HepG2 (cell line): ENCODE results near the gene GANC. TPM values are rescaled to one million over a fixed set of nuclear protein-coding genes. Genes with fewer than 3 reads are reported as not detected.
A peak's percentile ranks its signal among the peaks of the same experiment; 100 is the strongest.

Experiments used
- CCDC6 ChIP-seq: sonication (generic); formaldehyde crosslinking; IDR thresholded peaks from 2 replicates; pipeline ENCODE4 v1.8.1; 2022; ENCODE audit warnings: mild to moderate bottlenecking, missing genetic modification reagents, moderate library complexity
- FOXP1 ChIP-seq, 2 experiments: fragments of 450-650 bp in 1 of 2; IDR thresholded peaks; 2 replicates each; pipeline ENCODE4 v1.6.1; 2017 to 2018; ENCODE audit warnings: antibody characterized with exemption in 1 of 2
- HOXA9 ChIP-seq: sonication (generic); formaldehyde crosslinking; IDR thresholded peaks from 2 replicates; pipeline ENCODE4 v1.8.1; 2022; ENCODE audit warnings: missing genetic modification reagents, mild to moderate bottlenecking, moderate library complexity, borderline replicate concordance
- IKZF1 ChIP-seq: fragments of 450-650 bp; IDR thresholded peaks from 2 replicates; pipeline ENCODE4 v1.7.1; 2016
- KDM4B ChIP-seq: sonication (generic); formaldehyde crosslinking; IDR thresholded peaks from 2 replicates; pipeline ENCODE4 v1.4.0; 2020; ENCODE audit warnings: missing genetic modification reagents
- LRRFIP1 ChIP-seq: sonication (generic); formaldehyde crosslinking; conservative IDR thresholded peaks from 2 replicates; pipeline ENCODE4 v1.4.0; 2020; ENCODE audit warnings: missing genetic modification reagents
- MAF1 ChIP-seq: sonication (generic); formaldehyde crosslinking; IDR thresholded peaks from 2 replicates; pipeline ENCODE4 v1.5.0; 2020; ENCODE audit warnings: missing genetic modification reagents, borderline replicate concordance
- NCOA2 ChIP-seq: sonication (generic); formaldehyde crosslinking; IDR thresholded peaks from 2 replicates; pipeline ENCODE4 v1.8.0; 2022; ENCODE audit warnings: inconsistent platforms
- NFYB ChIP-seq: sonication (generic); formaldehyde crosslinking; IDR thresholded peaks from 2 replicates; pipeline ENCODE4 v1.4.0; 2020; ENCODE audit warnings: missing genetic modification reagents
- NFYC ChIP-seq: IDR thresholded peaks from 2 replicates; pipeline ENCODE4 v1.6.1; 2016; ENCODE audit warnings: missing genetic modification reagents, missing compliant biosample characterization
- PHF5A ChIP-seq: IDR thresholded peaks from one replicate; pipeline ENCODE4 v1.6.1; 2018; ENCODE audit warnings: low read depth, missing genetic modification reagents; ENCODE audit not compliant: unreplicated experiment
- PLRG1 ChIP-seq: fragments of 450-650 bp; conservative IDR thresholded peaks from 2 replicates; pipeline ENCODE4 v1.6.1; 2016
- POLR2A ChIP-seq, 2 experiments: IDR thresholded peaks; 2 replicates each; pipeline ENCODE4 v1.6.1; 2011; ENCODE audit warnings: low read depth in 2 of 2, low read length in 2 of 2, mild to moderate bottlenecking in 1 of 2, moderate library complexity in 1 of 2; ENCODE audit not compliant: insufficient read depth in 1 of 2
- PRPF4 ChIP-seq: fragments of 200-400 bp; formaldehyde crosslinking; IDR thresholded peaks from 2 replicates; pipeline ENCODE4 v1.6.1; 2016; ENCODE audit warnings: low read length, low read depth; ENCODE audit not compliant: poor library complexity, severe bottlenecking
- RXRA ChIP-seq: sonication (generic); formaldehyde crosslinking; IDR thresholded peaks from 2 replicates; pipeline ENCODE4 v1.5.1; 2020; ENCODE audit warnings: missing genetic modification reagents
- SATB2 ChIP-seq: sonication (generic); formaldehyde crosslinking; IDR thresholded peaks from 2 replicates; pipeline ENCODE4 v1.5.0; 2020; ENCODE audit warnings: missing genetic modification reagents
- SMYD3 ChIP-seq: sonication (generic); formaldehyde crosslinking; IDR thresholded peaks from 2 replicates; pipeline ENCODE4 v1.8.1; 2023; ENCODE audit warnings: mild to moderate bottlenecking, missing genetic modification reagents
- SRY ChIP-seq: sonication (generic); formaldehyde crosslinking; IDR thresholded peaks from 2 replicates; pipeline ENCODE4 v1.8.0; 2022; ENCODE audit warnings: mild to moderate bottlenecking, missing genetic modification reagents
- TEF ChIP-seq: sonication (generic); formaldehyde crosslinking; IDR thresholded peaks from 2 replicates; pipeline ENCODE4 v1.5.0; 2020; ENCODE audit warnings: missing genetic modification reagents
- TFDP2 ChIP-seq: sonication (generic); formaldehyde crosslinking; IDR thresholded peaks from 2 replicates; pipeline ENCODE4 v1.4.0; 2020; ENCODE audit warnings: missing genetic modification reagents
- ZNF124 ChIP-seq: sonication (generic); formaldehyde crosslinking; IDR thresholded peaks from 2 replicates; pipeline ENCODE4 v1.4.0; 2020; ENCODE audit warnings: missing genetic modification reagents
- ZNF235 ChIP-seq: sonication (generic); formaldehyde crosslinking; IDR thresholded peaks from 2 replicates; pipeline ENCODE4 v1.8.1; 2023; ENCODE audit warnings: mild to moderate bottlenecking, missing genetic modification reagents, borderline replicate concordance
- ZNF354B ChIP-seq: sonication (generic); formaldehyde crosslinking; IDR thresholded peaks from 2 replicates; pipeline ENCODE4 v1.8.0; 2022; ENCODE audit warnings: mild to moderate bottlenecking, missing genetic modification reagents
- ZNF451 ChIP-seq: sonication (generic); formaldehyde crosslinking; IDR thresholded peaks from 2 replicates; pipeline ENCODE4 v1.5.0; 2020; ENCODE audit warnings: mild to moderate bottlenecking, missing genetic modification reagents
- ZNF891 ChIP-seq: sonication (generic); formaldehyde crosslinking; IDR thresholded peaks from 2 replicates; pipeline ENCODE4 v1.5.0; 2020; ENCODE audit warnings: mild to moderate bottlenecking, missing genetic modification reagents
- ZUFSP ChIP-seq: sonication (generic); formaldehyde crosslinking; IDR thresholded peaks from 2 replicates; pipeline ENCODE4 v1.9.0; 2021; ENCODE audit warnings: missing genetic modification reagents, mild to moderate bottlenecking, borderline replicate concordance
- polyA plus RNA-seq, 8 experiments: library from polyadenylated mRNA; depleted of rRNA in 3 of 8; stranded (reverse) in 7 of 8; unstranded in 1 of 8; fragments of >200 nt; fragmentation: Illumina TruSeq in 4 of 8; extraction: Trizol in 4 of 8; gene quantifications; 2 replicates each; pipeline versions ENCODE4 v1.2.1 to v1.2.3, GENCODE V29; 2011 to 2016; ENCODE audit warnings: low read depth in 4 of 8, missing spikeins in 1 of 8, mixed read lengths in 1 of 8; ENCODE audit not compliant: insufficient read depth in 1 of 8
- total RNA-seq, 5 experiments: library from RNA; depleted of rRNA; stranded (reverse); fragments of >200 nt; fragmentation: Illumina TruSeq; extraction: Trizol; gene quantifications; 2 replicates each; pipeline ENCODE4 v1.2.3, GENCODE V29; 2016; ENCODE audit warnings: low read depth in 1 of 5

Gene GANC
- total and polyA plus RNA-seq, 2 of the 13 experiments (the other 11 are each of a cell fraction or from before 2014, with no cell fraction given): 17.0 to 21.0 TPM

GRCh38 chr15:42272939-42273899 lies at the start of gene GANC, which contains the start of gene TMEM87A (continued):
- TF ChIP-seq ZNF235 (CRISPR knock-in tag): no peak
- TF ChIP-seq RXRA (CRISPR knock-in tag): peak; percentile 50; the same call in 1 of the 2 replicates
- TF ChIP-seq NFYB: no peak
- TF ChIP-seq SMYD3 (CRISPR knock-in tag): peak; percentile 96
- TF ChIP-seq ZUFSP (CRISPR knock-in tag): no peak
- TF ChIP-seq ZNF354B (CRISPR knock-in tag): peak; percentile 92; the same call in 1 of the 2 replicates
- no peak for TF ChIP-seq PRPF4
- TF ChIP-seq IKZF1: no peak
- no peak for TF ChIP-seq ZNF451 (CRISPR knock-in tag)
- TF ChIP-seq TFDP2: peak; percentile 86
- TF ChIP-seq PLRG1: no peak
- no peak for TF ChIP-seq PHF5A (CRISPR knock-in tag)
- TF ChIP-seq SATB2 (CRISPR knock-in tag): 0 out of 2 replicates have a peak, but pooled peaks have one; percentile 22
- TF ChIP-seq NFYC: no peak
- peak; percentile 70 for TF ChIP-seq CCDC6
- no peak; the same call in 1 of the 2 replicates for TF ChIP-seq SRY
- TF ChIP-seq LRRFIP1: no peak
- TF ChIP-seq POLR2A (IDR thresholded peaks at IDR 0.05; ENCODE audit: insufficient read depth in 1 of 2, low read depth in 2 of 2, low read length in 2 of 2): peak; percentile 86 to 98
- TF ChIP-seq MAF1 (CRISPR knock-in tag): peak; percentile 80; the same call in 1 of the 2 replicates
- TF ChIP-seq ZNF891 (CRISPR knock-in tag): peak; percentile 22; the same call in 1 of the 2 replicates
- peak; percentile 47 for TF ChIP-seq NCOA2 (CRISPR knock-in tag)
- no peak for TF ChIP-seq FOXP1 (IDR thresholded peaks at IDR 0.05)
- TF ChIP-seq FOXP1 (CRISPR knock-in tag; IDR thresholded peaks at IDR 0.05): 0 out of 2 replicates have a peak, but pooled peaks have one; percentile 4
- TF ChIP-seq KDM4B (CRISPR knock-in tag): no peak
- 0 out of 2 replicates have a peak, but pooled peaks have one; percentile 56 for TF ChIP-seq ZNF124
- no peak for TF ChIP-seq TEF (CRISPR knock-in tag)
- TF ChIP-seq HOXA9 (CRISPR knock-in tag): no peak
